ENCODE data around the gene CTSS.

- TF ChIP-seq CTCF (IDR thresholded peaks at IDR 0.05; ENCODE audit: poor library complexity), result no peak
- TF ChIP-seq EZH2 (IDR thresholded peaks at IDR 0.05; ENCODE audit: borderline replicate concordance), result no peak
- TF ChIP-seq EZH2phosphoT487 (IDR thresholded peaks at IDR 0.05; ENCODE audit: low read depth, severe bottlenecking, unreplicated experiment), result no peak
Measured at GRCh38 chr1:150772326-150772725, 6.7 kb upstream of the CTSS start.

Measured in hepatocyte (in vitro differentiated cells).